GM23338 (cell line): ENCODE results near the gene ALG14. TPM values are rescaled to one million over a fixed set of nuclear protein-coding genes. Genes with fewer than 3 reads are reported as not detected.

Source experiments
- ATAC-seq: fragments of 200-7000 bp; cut with Tn5 transposase; 3 replicates; pipeline ENCODE4 v1.9.1; 2020
- DNase-seq: peaks from one replicate; pipeline ENCODE4 v3.0.0-alpha.2; 2015; ENCODE audit warnings: low spot score
- H2AFZ ChIP-seq: fragments of 200-600 bp; sonication (generic); 2 replicates; pipeline ENCODE4 v1.8.0; 2016; ENCODE audit warnings: antibody characterized with exemption, mild to moderate bottlenecking, moderate library complexity
- H3F3A ChIP-seq: fragments of 200-600 bp; sonication (generic); replicated peaks from 2 replicates; pipeline ENCODE4 v1.8.0; 2017; ENCODE audit warnings: antibody characterized with exemption, mixed run types, low read depth
- H3K27ac ChIP-seq: fragments of 200-600 bp; sonication (generic); 2 replicates; pipeline ENCODE4 v1.6.1; 2016; ENCODE audit warnings: low read depth
- H3K27me3 ChIP-seq: fragments of 200-600 bp; sonication (generic); 2 replicates; pipeline ENCODE4 v1.8.0; 2016; ENCODE audit warnings: mild to moderate bottlenecking, mixed run types, moderate library complexity; ENCODE audit not compliant: insufficient read depth
- H3K36me3 ChIP-seq: fragments of 200-600 bp; sonication (generic); 2 replicates; pipeline ENCODE4 v1.8.0; 2016; ENCODE audit warnings: mild to moderate bottlenecking; ENCODE audit not compliant: insufficient read depth
- H3K4me1 ChIP-seq: fragments of 200-600 bp; sonication (generic); 2 replicates; pipeline ENCODE4 v1.8.0; 2016; ENCODE audit warnings: mild to moderate bottlenecking, moderate library complexity; ENCODE audit not compliant: insufficient read depth
- H3K4me2 ChIP-seq: fragments of 200-600 bp; sonication (generic); 2 replicates; pipeline ENCODE4 v1.7.1; 2017; ENCODE audit warnings: mixed run types
- H3K4me3 ChIP-seq: fragments of 200-600 bp; sonication (generic); 2 replicates; pipeline ENCODE4 v1.6.1; 2016; ENCODE audit warnings: mixed run types
- H3K79me2 ChIP-seq: fragments of 200-600 bp; sonication (generic); replicated peaks from 2 replicates; pipeline ENCODE4 v1.8.0; 2017; ENCODE audit warnings: mild to moderate bottlenecking; ENCODE audit not compliant: insufficient read depth
- H3K9me2 ChIP-seq: fragments of 200-600 bp; sonication (generic); 2 replicates; pipeline ENCODE4 v1.8.0; 2017; ENCODE audit not compliant: insufficient read depth
- H4K20me1 ChIP-seq: fragments of 200-600 bp; sonication (generic); replicated peaks from 2 replicates; pipeline ENCODE4 v1.8.0; 2017; ENCODE audit warnings: mild to moderate bottlenecking; ENCODE audit not compliant: insufficient read depth
- H3K27ac Mint-ChIP-seq: 2 replicates; pipeline ENCODE4 v1.8.0; 2020; ENCODE audit warnings: inconsistent platforms, mild to moderate bottlenecking, moderate library complexity, mixed read lengths
- H3K27me3 Mint-ChIP-seq: 3 replicates; pipeline ENCODE4 v1.8.0; 2022; ENCODE audit warnings: low read depth, mild to moderate bottlenecking, moderate library complexity, mixed read lengths, inconsistent platforms; ENCODE audit not compliant: insufficient read depth, poor library complexity
- H3K36me3 Mint-ChIP-seq: 3 replicates; pipeline ENCODE4 v1.8.0; 2021; ENCODE audit warnings: low read depth, mild to moderate bottlenecking, inconsistent platforms, moderate library complexity, mixed read lengths
- H3K4me1 Mint-ChIP-seq: 3 replicates; pipeline ENCODE4 v1.8.0; 2020; ENCODE audit warnings: mild to moderate bottlenecking, inconsistent platforms, mixed read lengths
- H3K4me3 Mint-ChIP-seq: 3 replicates; pipeline ENCODE4 v1.8.0; 2021; ENCODE audit warnings: moderate library complexity, mild to moderate bottlenecking, inconsistent platforms, mixed read lengths
- H3K9me3 Mint-ChIP-seq: 3 replicates; pipeline ENCODE4 v1.8.0; 2020; ENCODE audit warnings: moderate library complexity, mild to moderate bottlenecking, inconsistent platforms, mixed read lengths
- CREB1 ChIP-seq: fragments of 250-450 bp; sonication (Bioruptor Pico); IDR thresholded peaks from 2 replicates; pipeline ENCODE4 v1.5.0; 2020; ENCODE audit warnings: low read depth, mild to moderate bottlenecking, moderate library complexity
- ETS1 ChIP-seq: IDR thresholded peaks from 2 replicates; pipeline ENCODE4 v1.6.1; 2016; ENCODE audit warnings: antibody characterized with exemption
- EZH2 ChIP-seq: fragments of 200-600 bp; sonication (generic); IDR thresholded peaks from one replicate; pipeline ENCODE4 v1.8.0; 2017; ENCODE audit warnings: antibody characterized with exemption, mild to moderate bottlenecking, low read depth; ENCODE audit not compliant: unreplicated experiment
- EZH2phosphoT487 ChIP-seq: fragments of 200-600 bp; sonication (generic); IDR thresholded peaks from one replicate; pipeline ENCODE4 v1.8.1; 2018; ENCODE audit warnings: antibody characterized with exemption; ENCODE audit not compliant: unreplicated experiment
- JUNB ChIP-seq: IDR thresholded peaks from one replicate; pipeline ENCODE4 v1.6.1; 2016; ENCODE audit warnings: antibody characterized with exemption; ENCODE audit not compliant: unreplicated experiment
- NANOG ChIP-seq: IDR thresholded peaks from 2 replicates; pipeline ENCODE4 v1.6.1; 2016; ENCODE audit warnings: antibody characterized with exemption, borderline replicate concordance
- POLR2AphosphoS5 ChIP-seq: IDR thresholded peaks from 2 replicates; pipeline ENCODE4 v1.6.1; 2016; ENCODE audit warnings: antibody characterized with exemption, low read depth
- STAT1 ChIP-seq: IDR thresholded peaks from one replicate; pipeline ENCODE4 v1.6.1; 2016; ENCODE audit warnings: antibody characterized with exemption; ENCODE audit not compliant: unreplicated experiment
- ZNF114 ChIP-seq: fragments of 250-450 bp; sonication (Bioruptor Pico); IDR thresholded peaks from 2 replicates; pipeline ENCODE4 v1.5.0; 2020; ENCODE audit warnings: mild to moderate bottlenecking, moderate library complexity
- ZNF331 ChIP-seq: fragments of 250-450 bp; sonication (Bioruptor Pico); IDR thresholded peaks from 2 replicates; pipeline ENCODE4 v1.5.0; 2020; ENCODE audit warnings: low read depth, mild to moderate bottlenecking, moderate library complexity
- polyA plus RNA-seq: library from polyadenylated mRNA; unstranded; fragments of >200 nt; fragmentation: Nextera tagmentation; extraction: Ambion mirVana; gene quantifications from 2 replicates; pipeline ENCODE4 v1.2.1, GENCODE V29; 2016
- total RNA-seq: library from RNA; depleted of rRNA; stranded (reverse); fragments of >200 nt; shearing (Covaris generic); gene quantifications from 2 replicates; pipeline ENCODE4 v1.2.3, GENCODE V29; 2014
- TF ChIP-seq, protein P1 (sequence below), 2 experiments: fragments of 200-600 bp in 1 of 2; sonication (generic) in 1 of 2; conservative IDR thresholded peaks; 2 replicates each; pipeline versions ENCODE4 v1.5.1 to v1.6.1; 2016 to 2017; ENCODE audit warnings: antibody characterized with exemption in 2 of 2, low read depth in 2 of 2, mild to moderate bottlenecking in 2 of 2, moderate library complexity in 1 of 2
- TF ChIP-seq, protein P2 (sequence below): fragments of 250-450 bp; sonication (Bioruptor Pico); IDR thresholded peaks from 2 replicates; pipeline ENCODE4 v1.5.0; 2020; ENCODE audit warnings: mild to moderate bottlenecking, moderate library complexity
- TF ChIP-seq, protein P3 (sequence below): IDR thresholded peaks from one replicate; pipeline ENCODE4 v1.6.1; 2018; ENCODE audit warnings: antibody characterized with exemption; ENCODE audit not compliant: unreplicated experiment

Gene ALG14
- total and polyA plus RNA-seq, 2 experiments from 2014 or later: 0.42 to 2.8 TPM

GRCh38 chr1:95111014-95111413 is 38.3 kb upstream of the ALG14 start:
- no peak overlapping the region for H3K4me3 Mint-ChIP-seq
- no peaks in the 10 kb centered on the region for H3K9me2 ChIP-seq
- DNase-seq: no peak
- no peak for ATAC-seq
- H3K36me3 Mint-ChIP-seq: no peaks in the 10 kb centered on the region
- no peak overlapping the region for H3K27ac Mint-ChIP-seq
- H3K9me3 Mint-ChIP-seq: no peaks in the 10 kb centered on the region
- no peak overlapping the region for H3K27ac ChIP-seq
- 0 out of 2 replicates have a peak, but pooled peaks cover 4% of the 10 kb centered on the region for H3K4me1 ChIP-seq
- no peak overlapping the region for H2AFZ ChIP-seq
- H3K4me1 Mint-ChIP-seq: peaks cover 5% of the 10 kb centered on the region; the same call in 2 of the 3 replicates
- TF ChIP-seq ZNF114 (CRISPR knock-in tag) (no peak), JUNB (no peak), ETS1 (no peak), EZH2 (no peak), ZNF331 (CRISPR knock-in tag) (no peak), CREB1 (CRISPR knock-in tag) (no peak), STAT1 (no peak), NANOG (no peak), EZH2phosphoT487 (no peak), POLR2AphosphoS5 (no peak)
- TF ChIP-seq, protein P1, sequence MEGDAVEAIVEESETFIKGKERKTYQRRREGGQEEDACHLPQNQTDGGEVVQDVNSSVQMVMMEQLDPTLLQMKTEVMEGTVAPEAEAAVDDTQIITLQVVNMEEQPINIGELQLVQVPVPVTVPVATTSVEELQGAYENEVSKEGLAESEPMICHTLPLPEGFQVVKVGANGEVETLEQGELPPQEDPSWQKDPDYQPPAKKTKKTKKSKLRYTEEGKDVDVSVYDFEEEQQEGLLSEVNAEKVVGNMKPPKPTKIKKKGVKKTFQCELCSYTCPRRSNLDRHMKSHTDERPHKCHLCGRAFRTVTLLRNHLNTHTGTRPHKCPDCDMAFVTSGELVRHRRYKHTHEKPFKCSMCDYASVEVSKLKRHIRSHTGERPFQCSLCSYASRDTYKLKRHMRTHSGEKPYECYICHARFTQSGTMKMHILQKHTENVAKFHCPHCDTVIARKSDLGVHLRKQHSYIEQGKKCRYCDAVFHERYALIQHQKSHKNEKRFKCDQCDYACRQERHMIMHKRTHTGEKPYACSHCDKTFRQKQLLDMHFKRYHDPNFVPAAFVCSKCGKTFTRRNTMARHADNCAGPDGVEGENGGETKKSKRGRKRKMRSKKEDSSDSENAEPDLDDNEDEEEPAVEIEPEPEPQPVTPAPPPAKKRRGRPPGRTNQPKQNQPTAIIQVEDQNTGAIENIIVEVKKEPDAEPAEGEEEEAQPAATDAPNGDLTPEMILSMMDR (conservative IDR thresholded peaks at IDR 0.05; ENCODE audit: low read depth in 2 of 2): no peak
- TF ChIP-seq, protein P2, sequence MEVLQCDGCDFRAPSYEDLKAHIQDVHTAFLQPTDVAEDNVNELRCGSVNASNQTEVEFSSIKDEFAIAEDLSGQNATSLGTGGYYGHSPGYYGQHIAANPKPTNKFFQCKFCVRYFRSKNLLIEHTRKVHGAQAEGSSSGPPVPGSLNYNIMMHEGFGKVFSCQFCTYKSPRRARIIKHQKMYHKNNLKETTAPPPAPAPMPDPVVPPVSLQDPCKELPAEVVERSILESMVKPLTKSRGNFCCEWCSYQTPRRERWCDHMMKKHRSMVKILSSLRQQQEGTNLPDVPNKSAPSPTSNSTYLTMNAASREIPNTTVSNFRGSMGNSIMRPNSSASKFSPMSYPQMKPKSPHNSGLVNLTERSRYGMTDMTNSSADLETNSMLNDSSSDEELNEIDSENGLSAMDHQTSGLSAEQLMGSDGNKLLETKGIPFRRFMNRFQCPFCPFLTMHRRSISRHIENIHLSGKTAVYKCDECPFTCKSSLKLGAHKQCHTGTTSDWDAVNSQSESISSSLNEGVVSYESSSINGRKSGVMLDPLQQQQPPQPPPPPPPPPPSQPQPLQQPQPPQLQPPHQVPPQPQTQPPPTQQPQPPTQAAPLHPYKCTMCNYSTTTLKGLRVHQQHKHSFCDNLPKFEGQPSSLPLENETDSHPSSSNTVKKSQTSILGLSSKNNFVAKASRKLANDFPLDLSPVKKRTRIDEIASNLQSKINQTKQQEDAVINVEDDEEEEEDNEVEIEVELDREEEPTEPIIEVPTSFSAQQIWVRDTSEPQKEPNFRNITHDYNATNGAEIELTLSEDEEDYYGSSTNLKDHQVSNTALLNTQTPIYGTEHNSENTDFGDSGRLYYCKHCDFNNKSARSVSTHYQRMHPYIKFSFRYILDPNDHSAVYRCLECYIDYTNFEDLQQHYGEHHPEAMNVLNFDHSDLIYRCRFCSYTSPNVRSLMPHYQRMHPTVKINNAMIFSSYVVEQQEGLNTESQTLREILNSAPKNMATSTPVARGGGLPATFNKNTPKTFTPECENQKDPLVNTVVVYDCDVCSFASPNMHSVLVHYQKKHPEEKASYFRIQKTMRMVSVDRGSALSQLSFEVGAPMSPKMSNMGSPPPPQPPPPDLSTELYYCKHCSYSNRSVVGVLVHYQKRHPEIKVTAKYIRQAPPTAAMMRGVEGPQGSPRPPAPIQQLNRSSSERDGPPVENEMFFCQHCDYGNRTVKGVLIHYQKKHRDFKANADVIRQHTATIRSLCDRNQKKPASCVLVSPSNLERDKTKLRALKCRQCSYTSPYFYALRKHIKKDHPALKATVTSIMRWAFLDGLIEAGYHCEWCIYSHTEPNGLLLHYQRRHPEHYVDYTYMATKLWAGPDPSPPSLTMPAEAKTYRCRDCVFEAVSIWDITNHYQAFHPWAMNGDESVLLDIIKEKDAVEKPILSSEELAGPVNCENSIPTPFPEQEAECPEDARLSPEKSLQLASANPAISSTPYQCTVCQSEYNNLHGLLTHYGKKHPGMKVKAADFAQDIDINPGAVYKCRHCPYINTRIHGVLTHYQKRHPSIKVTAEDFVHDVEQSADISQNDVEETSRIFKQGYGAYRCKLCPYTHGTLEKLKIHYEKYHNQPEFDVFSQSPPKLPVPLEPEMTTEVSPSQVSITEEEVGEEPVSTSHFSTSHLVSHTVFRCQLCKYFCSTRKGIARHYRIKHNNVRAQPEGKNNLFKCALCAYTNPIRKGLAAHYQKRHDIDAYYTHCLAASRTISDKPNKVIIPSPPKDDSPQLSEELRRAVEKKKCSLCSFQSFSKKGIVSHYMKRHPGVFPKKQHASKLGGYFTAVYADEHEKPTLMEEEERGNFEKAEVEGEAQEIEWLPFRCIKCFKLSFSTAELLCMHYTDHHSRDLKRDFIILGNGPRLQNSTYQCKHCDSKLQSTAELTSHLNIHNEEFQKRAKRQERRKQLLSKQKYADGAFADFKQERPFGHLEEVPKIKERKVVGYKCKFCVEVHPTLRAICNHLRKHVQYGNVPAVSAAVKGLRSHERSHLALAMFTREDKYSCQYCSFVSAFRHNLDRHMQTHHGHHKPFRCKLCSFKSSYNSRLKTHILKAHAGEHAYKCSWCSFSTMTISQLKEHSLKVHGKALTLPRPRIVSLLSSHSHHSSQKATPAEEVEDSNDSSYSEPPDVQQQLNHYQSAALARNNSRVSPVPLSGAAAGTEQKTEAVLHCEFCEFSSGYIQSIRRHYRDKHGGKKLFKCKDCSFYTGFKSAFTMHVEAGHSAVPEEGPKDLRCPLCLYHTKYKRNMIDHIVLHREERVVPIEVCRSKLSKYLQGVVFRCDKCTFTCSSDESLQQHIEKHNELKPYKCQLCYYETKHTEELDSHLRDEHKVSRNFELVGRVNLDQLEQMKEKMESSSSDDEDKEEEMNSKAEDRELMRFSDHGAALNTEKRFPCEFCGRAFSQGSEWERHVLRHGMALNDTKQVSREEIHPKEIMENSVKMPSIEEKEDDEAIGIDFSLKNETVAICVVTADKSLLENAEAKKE (CRISPR knock-in tag): no peak
- TF ChIP-seq, protein P3, sequence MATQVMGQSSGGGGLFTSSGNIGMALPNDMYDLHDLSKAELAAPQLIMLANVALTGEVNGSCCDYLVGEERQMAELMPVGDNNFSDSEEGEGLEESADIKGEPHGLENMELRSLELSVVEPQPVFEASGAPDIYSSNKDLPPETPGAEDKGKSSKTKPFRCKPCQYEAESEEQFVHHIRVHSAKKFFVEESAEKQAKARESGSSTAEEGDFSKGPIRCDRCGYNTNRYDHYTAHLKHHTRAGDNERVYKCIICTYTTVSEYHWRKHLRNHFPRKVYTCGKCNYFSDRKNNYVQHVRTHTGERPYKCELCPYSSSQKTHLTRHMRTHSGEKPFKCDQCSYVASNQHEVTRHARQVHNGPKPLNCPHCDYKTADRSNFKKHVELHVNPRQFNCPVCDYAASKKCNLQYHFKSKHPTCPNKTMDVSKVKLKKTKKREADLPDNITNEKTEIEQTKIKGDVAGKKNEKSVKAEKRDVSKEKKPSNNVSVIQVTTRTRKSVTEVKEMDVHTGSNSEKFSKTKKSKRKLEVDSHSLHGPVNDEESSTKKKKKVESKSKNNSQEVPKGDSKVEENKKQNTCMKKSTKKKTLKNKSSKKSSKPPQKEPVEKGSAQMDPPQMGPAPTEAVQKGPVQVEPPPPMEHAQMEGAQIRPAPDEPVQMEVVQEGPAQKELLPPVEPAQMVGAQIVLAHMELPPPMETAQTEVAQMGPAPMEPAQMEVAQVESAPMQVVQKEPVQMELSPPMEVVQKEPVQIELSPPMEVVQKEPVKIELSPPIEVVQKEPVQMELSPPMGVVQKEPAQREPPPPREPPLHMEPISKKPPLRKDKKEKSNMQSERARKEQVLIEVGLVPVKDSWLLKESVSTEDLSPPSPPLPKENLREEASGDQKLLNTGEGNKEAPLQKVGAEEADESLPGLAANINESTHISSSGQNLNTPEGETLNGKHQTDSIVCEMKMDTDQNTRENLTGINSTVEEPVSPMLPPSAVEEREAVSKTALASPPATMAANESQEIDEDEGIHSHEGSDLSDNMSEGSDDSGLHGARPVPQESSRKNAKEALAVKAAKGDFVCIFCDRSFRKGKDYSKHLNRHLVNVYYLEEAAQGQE: no peak
- no peaks in the 10 kb centered on the region for H4K20me1 ChIP-seq
- no peaks in the 10 kb centered on the region for H3K27me3 Mint-ChIP-seq
- H3F3A ChIP-seq: no peaks in the 10 kb centered on the region
- no peaks in the 10 kb centered on the region for H3K27me3 ChIP-seq
- H3K4me3 ChIP-seq: no peak overlapping the region
- no peaks in the 10 kb centered on the region for H3K36me3 ChIP-seq
- no peaks in the 10 kb centered on the region for H3K79me2 ChIP-seq
- H3K4me2 ChIP-seq: no peak overlapping the region
